Ovary (tissue), 9 donors: ENCODE data around the gene TMEM109. TPM values are rescaled to one million over a fixed set of nuclear protein-coding genes. Genes with fewer than 3 reads are reported as not detected.

Source experiments
- DNase-seq, 5 donors: peaks; one replicate each; pipeline ENCODE4 v3.0.0-alpha.2; 2019 to 2020
- H3K27ac ChIP-seq, 2 donors: fragments of 200-600 bp; one replicate each; pipeline versions ENCODE4 v1.5.1 to v1.8.0; 2019 to 2022
- H3K27me3 ChIP-seq: fragments of 200-600 bp; one replicate; pipeline ENCODE4 v1.8.0; 2022
- H3K36me3 ChIP-seq: fragments of 200-600 bp; sonication (generic); one replicate; pipeline ENCODE4 v1.5.1; 2019
- H3K4me1 ChIP-seq: one replicate; pipeline ENCODE4 v1.8.1; 2013; ENCODE audit warnings: mild to moderate bottlenecking, moderate library complexity; ENCODE audit not compliant: insufficient read depth
- H3K4me3 ChIP-seq: fragments of 200-600 bp; sonication (generic); one replicate; pipeline ENCODE4 v1.5.1; 2017
- H3K9me3 ChIP-seq, 2 donors: fragments of 200-600 bp in 1 of 2; sonication (generic) in 1 of 2; one replicate each; pipeline versions ENCODE4 v1.5.1 to v1.8.1; 2013 to 2019; ENCODE audit warnings: mild to moderate bottlenecking in 1 of 2, moderate library complexity in 1 of 2
- CTCF ChIP-seq, 3 donors: fragments of 450-650 bp in 2 of 3; fragments of 200-600 bp in 1 of 3; IDR thresholded peaks; one replicate each; pipeline versions ENCODE4 v1.5.1 to v1.8.0; 2016 to 2022; ENCODE audit warnings: antibody characterized with exemption in 3 of 3, mild to moderate bottlenecking in 1 of 3
- EP300 ChIP-seq: sonication (generic); formaldehyde crosslinking; IDR thresholded peaks from one replicate; pipeline ENCODE4 v1.6.1; 2017; ENCODE audit warnings: antibody characterized with exemption
- POLR2A ChIP-seq: fragments of 450-650 bp; IDR thresholded peaks from one replicate; pipeline ENCODE4 v1.6.1; 2017; ENCODE audit warnings: antibody characterized with exemption, mild to moderate bottlenecking, moderate library complexity
- WGBS, 3 donors: extraction: QIAGEN DNeasy Blood & Tissue Kit in 1 of 3; methylation state at CpG; one replicate each; pipeline versions ENCODE4 v1.1.5 to v1.1.7; 2013 to 2017; 5-methylcytosine and 5-hydroxymethylcytosine counted together
- intact Hi-C, 4 donors: fragments of 100-400 bp; cut with DNase I; formaldehyde crosslinking; loops; one replicate each; pipeline versions ENCODE4 v1.11.0 to v1.15.1; 2022 to 2023
- polyA plus RNA-seq, 2 donors: library from polyadenylated mRNA; stranded (reverse); fragments of 200-250 nt in 1 of 2; fragments of 350-450 nt in 1 of 2; fragmentation: Illumina TruSeq in 1 of 2; extraction: RNeasy Lipid Tissue Mini Kit (QIAGEN cat#74804) in 1 of 2; gene quantifications; one replicate each; pipeline ENCODE4 v1.2.3, GENCODE V29; 2013 to 2014
- total RNA-seq, 7 donors: library from RNA; depleted of rRNA in 2 of 7; stranded (reverse); fragments of >200 nt in 2 of 7; fragmentation: NEBNext Ultra II Directional in 3 of 7; extraction: Animal tissue kit (Norgen Biotek cat#: 25700) in 3 of 7; gene quantifications; one replicate each; pipeline versions ENCODE4 v1.1.0 to v1.2.4, GENCODE V29; 2016 to 2023
- donor health status: DM: no; HTN: no; CAD: no; lungs with moderate emphysema.
- donor health status: DM: no; HTN: no; CAD: no.
- donor health status: Bipolar disorder and iron deficiency.
- donor health status: DM: yes; HTN: yes; CAD: no.
- donor health status: DM: no; HTN: no; CAD: no.
- donor health status: DM: yes; HTN: yes; CAD: no.

TMEM109 gene
- total and polyA plus RNA-seq, 9 donors, result 88.7 to 145 (median 121) TPM

DNA sequence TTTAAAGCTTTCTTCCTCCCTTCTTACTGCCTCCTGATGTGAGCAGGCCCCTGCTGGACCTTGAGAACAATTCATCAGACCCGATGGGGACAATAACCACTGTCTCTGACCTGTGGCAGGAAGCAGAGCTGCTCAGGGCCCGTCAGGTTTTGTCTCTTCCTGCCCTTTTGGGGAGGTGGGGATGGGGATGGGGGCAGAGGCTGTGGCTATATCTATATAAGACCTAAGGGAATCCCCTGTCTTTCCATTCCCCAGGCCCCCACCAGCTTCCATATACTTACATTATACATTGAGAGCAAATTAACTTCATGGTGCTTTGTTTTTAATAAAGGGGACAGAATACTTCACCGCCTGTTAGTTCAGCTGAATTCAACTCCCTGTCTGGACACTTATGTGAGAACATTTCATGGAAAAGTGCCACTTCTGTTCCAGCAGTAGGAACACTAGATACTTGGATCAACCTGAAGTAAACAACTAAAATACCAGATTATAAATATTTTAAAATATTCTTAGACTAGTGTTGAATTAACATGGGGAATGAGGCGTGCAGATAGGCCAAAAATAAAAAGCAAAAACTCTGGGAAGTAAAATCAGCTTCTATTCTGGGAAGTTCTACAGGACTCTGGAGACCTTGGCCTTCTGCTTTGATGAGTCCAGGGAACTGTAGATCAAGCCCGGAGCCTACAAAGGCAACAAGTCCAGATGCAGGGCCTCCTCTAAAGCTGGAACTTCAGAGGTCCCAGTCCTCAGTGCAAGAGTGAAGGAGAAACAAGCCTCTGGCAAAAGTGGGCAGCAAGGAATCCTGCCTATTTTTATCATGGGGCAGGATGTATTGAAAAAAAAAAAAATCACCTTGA, 35.5 kb upstream of the TMEM109 start:
- Histone ChIP-seq H3K9me3 (no peaks in the 10 kb centered on the region), H3K4me1 (peaks cover 4% of the 10 kb centered on the region), H3K36me3 (no peaks in the 10 kb centered on the region), H3K27me3 (no peaks in the 10 kb centered on the region), H3K4me3 (no peak overlapping the region), H3K27ac (peak overlapping the region; percentile 61 to 78)
- WGBS, 3 donors, result 18 to 22% (median 19%) methylated on average over 5 of the region's 5 CpGs
- intact Hi-C loops, result no loop called here
- no peak for TF ChIP-seq CTCF (IDR thresholded peaks at IDR 0.05)
- no peak for TF ChIP-seq EP300
- no peak for TF ChIP-seq POLR2A
- peak in 1 of 5 donors; percentile 41 for DNase-seq

DNA sequence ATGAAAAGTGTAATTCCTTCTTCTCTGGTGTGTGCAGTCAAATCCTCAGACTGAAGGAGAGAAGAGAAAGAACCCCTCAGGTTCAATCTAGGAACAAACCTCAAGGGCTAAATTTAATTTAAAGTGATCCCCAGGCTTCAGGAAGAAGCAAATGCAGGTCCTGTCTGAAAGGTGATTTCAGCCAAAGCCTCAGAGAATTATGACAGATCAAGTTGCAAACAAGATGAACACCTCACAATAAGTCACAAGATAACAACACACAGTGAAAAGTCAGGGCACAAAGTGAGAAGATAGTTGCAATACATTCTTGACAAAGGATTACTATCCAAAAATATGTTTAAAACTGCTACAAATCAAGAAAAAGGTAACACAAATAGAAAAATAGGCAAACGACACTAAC, 34.9 kb upstream of the TMEM109 start:
- H3K36me3 ChIP-seq, result no peaks in the 10 kb centered on the region
- no peak for DNase-seq
- 71 to 74% (median 74%) methylated on average over 1 of the region's 1 CpG for WGBS, 3 donors
- H3K9me3 ChIP-seq, result no peaks in the 10 kb centered on the region
- H3K27me3 ChIP-seq, result no peaks in the 10 kb centered on the region
- H3K4me1 ChIP-seq, result peaks cover 4% of the 10 kb centered on the region
- TF ChIP-seq CTCF (IDR thresholded peaks at IDR 0.05), result no peak
- TF ChIP-seq EP300, result no peak
- TF ChIP-seq POLR2A, result no peak
- intact Hi-C loops, result no loop called here
- H3K4me3 ChIP-seq, result no peak overlapping the region
- peak overlapping the region; percentile 9 to 61 for H3K27ac ChIP-seq

GRCh38 chr11:60879971-60880588, 33.9 kb upstream of the TMEM109 start:
- peak overlapping the region in 1 of 2 donors; percentile 20 for H3K27ac ChIP-seq

More at GRCh38 chr11:60879971-60880588, 33.9 kb upstream of the TMEM109 start:
- 63 to 74% (median 70%) methylated on average over 5 of the region's 5 CpGs for WGBS, 3 donors
- Histone ChIP-seq H3K9me3 (no peaks in the 10 kb centered on the region), H3K4me1 (peaks cover 4% of the 10 kb centered on the region), H3K36me3 (no peaks in the 10 kb centered on the region), H3K27me3 (no peaks in the 10 kb centered on the region), H3K4me3 (no peak overlapping the region)
- TF ChIP-seq POLR2A (no peak), CTCF (IDR thresholded peaks at IDR 0.05) (no peak)
- DNase-seq, result no peak
- intact Hi-C loops, result no loop called here
